GM23338 (cell line): ENCODE results near the gene ZDHHC17.

Experiments
- CREB1 ChIP-seq: fragments of 250-450 bp; sonication (Bioruptor Pico); IDR thresholded peaks from 2 replicates; pipeline ENCODE4 v1.5.0; 2020; ENCODE audit warnings: low read depth, mild to moderate bottlenecking, moderate library complexity
- EZH2 ChIP-seq: fragments of 200-600 bp; sonication (generic); IDR thresholded peaks from one replicate; pipeline ENCODE4 v1.8.0; 2017; ENCODE audit warnings: antibody characterized with exemption, mild to moderate bottlenecking, low read depth; ENCODE audit not compliant: unreplicated experiment
- EZH2phosphoT487 ChIP-seq: fragments of 200-600 bp; sonication (generic); IDR thresholded peaks from one replicate; pipeline ENCODE4 v1.8.1; 2018; ENCODE audit warnings: antibody characterized with exemption; ENCODE audit not compliant: unreplicated experiment
- JUNB ChIP-seq: IDR thresholded peaks from one replicate; pipeline ENCODE4 v1.6.1; 2016; ENCODE audit warnings: antibody characterized with exemption; ENCODE audit not compliant: unreplicated experiment
- NANOG ChIP-seq: IDR thresholded peaks from 2 replicates; pipeline ENCODE4 v1.6.1; 2016; ENCODE audit warnings: antibody characterized with exemption, borderline replicate concordance
- POLR2AphosphoS5 ChIP-seq: IDR thresholded peaks from 2 replicates; pipeline ENCODE4 v1.6.1; 2016; ENCODE audit warnings: antibody characterized with exemption, low read depth
- STAT1 ChIP-seq: IDR thresholded peaks from one replicate; pipeline ENCODE4 v1.6.1; 2016; ENCODE audit warnings: antibody characterized with exemption; ENCODE audit not compliant: unreplicated experiment
- ZNF114 ChIP-seq: fragments of 250-450 bp; sonication (Bioruptor Pico); IDR thresholded peaks from 2 replicates; pipeline ENCODE4 v1.5.0; 2020; ENCODE audit warnings: mild to moderate bottlenecking, moderate library complexity
- ZNF331 ChIP-seq: fragments of 250-450 bp; sonication (Bioruptor Pico); IDR thresholded peaks from 2 replicates; pipeline ENCODE4 v1.5.0; 2020; ENCODE audit warnings: low read depth, mild to moderate bottlenecking, moderate library complexity
- TF ChIP-seq, protein P1 (sequence below), 2 experiments: fragments of 200-600 bp in 1 of 2; sonication (generic) in 1 of 2; conservative IDR thresholded peaks; 2 replicates each; pipeline versions ENCODE4 v1.5.1 to v1.6.1; 2016 to 2017; ENCODE audit warnings: antibody characterized with exemption in 2 of 2, low read depth in 2 of 2, mild to moderate bottlenecking in 2 of 2, moderate library complexity in 1 of 2
- TF ChIP-seq, protein P2 (sequence below): IDR thresholded peaks from one replicate; pipeline ENCODE4 v1.6.1; 2018; ENCODE audit warnings: antibody characterized with exemption; ENCODE audit not compliant: unreplicated experiment
- TF ChIP-seq, protein P3 (sequence below): fragments of 250-450 bp; sonication (Bioruptor Pico); IDR thresholded peaks from 2 replicates; pipeline ENCODE4 v1.5.0; 2020; ENCODE audit warnings: mild to moderate bottlenecking, moderate library complexity

DNA sequence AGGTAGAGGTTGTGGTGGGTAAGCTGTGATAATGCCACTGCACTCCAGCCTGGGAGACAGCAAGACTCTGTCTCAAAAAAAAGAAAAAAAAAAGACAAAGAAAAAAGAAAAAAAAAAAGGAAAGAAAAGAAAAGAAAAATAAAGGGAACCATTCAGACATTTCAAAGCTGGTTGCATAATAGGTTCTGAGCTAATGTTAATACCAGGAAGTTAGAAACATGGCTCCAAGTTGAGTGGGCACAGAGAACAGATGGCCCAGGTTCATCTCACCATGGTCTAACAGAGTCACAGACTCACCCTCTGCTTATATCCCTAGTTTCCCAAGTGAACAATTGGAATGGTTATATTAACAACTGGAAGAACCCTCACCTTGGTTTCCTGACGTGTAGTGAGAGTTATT is 17.4 kb upstream of the ZDHHC17 start:
- TF ChIP-seq, protein P1, sequence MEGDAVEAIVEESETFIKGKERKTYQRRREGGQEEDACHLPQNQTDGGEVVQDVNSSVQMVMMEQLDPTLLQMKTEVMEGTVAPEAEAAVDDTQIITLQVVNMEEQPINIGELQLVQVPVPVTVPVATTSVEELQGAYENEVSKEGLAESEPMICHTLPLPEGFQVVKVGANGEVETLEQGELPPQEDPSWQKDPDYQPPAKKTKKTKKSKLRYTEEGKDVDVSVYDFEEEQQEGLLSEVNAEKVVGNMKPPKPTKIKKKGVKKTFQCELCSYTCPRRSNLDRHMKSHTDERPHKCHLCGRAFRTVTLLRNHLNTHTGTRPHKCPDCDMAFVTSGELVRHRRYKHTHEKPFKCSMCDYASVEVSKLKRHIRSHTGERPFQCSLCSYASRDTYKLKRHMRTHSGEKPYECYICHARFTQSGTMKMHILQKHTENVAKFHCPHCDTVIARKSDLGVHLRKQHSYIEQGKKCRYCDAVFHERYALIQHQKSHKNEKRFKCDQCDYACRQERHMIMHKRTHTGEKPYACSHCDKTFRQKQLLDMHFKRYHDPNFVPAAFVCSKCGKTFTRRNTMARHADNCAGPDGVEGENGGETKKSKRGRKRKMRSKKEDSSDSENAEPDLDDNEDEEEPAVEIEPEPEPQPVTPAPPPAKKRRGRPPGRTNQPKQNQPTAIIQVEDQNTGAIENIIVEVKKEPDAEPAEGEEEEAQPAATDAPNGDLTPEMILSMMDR (conservative IDR thresholded peaks at IDR 0.05; ENCODE audit: low read depth in 2 of 2) = no peak
- TF ChIP-seq POLR2AphosphoS5 (no peak), STAT1 (no peak), EZH2phosphoT487 (no peak), CREB1 (CRISPR knock-in tag) (no peak), EZH2 (no peak), ZNF331 (CRISPR knock-in tag) (no peak), NANOG (no peak), ZNF114 (no peak), JUNB (no peak)
- TF ChIP-seq, protein P2, sequence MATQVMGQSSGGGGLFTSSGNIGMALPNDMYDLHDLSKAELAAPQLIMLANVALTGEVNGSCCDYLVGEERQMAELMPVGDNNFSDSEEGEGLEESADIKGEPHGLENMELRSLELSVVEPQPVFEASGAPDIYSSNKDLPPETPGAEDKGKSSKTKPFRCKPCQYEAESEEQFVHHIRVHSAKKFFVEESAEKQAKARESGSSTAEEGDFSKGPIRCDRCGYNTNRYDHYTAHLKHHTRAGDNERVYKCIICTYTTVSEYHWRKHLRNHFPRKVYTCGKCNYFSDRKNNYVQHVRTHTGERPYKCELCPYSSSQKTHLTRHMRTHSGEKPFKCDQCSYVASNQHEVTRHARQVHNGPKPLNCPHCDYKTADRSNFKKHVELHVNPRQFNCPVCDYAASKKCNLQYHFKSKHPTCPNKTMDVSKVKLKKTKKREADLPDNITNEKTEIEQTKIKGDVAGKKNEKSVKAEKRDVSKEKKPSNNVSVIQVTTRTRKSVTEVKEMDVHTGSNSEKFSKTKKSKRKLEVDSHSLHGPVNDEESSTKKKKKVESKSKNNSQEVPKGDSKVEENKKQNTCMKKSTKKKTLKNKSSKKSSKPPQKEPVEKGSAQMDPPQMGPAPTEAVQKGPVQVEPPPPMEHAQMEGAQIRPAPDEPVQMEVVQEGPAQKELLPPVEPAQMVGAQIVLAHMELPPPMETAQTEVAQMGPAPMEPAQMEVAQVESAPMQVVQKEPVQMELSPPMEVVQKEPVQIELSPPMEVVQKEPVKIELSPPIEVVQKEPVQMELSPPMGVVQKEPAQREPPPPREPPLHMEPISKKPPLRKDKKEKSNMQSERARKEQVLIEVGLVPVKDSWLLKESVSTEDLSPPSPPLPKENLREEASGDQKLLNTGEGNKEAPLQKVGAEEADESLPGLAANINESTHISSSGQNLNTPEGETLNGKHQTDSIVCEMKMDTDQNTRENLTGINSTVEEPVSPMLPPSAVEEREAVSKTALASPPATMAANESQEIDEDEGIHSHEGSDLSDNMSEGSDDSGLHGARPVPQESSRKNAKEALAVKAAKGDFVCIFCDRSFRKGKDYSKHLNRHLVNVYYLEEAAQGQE = no peak
- TF ChIP-seq, protein P3, sequence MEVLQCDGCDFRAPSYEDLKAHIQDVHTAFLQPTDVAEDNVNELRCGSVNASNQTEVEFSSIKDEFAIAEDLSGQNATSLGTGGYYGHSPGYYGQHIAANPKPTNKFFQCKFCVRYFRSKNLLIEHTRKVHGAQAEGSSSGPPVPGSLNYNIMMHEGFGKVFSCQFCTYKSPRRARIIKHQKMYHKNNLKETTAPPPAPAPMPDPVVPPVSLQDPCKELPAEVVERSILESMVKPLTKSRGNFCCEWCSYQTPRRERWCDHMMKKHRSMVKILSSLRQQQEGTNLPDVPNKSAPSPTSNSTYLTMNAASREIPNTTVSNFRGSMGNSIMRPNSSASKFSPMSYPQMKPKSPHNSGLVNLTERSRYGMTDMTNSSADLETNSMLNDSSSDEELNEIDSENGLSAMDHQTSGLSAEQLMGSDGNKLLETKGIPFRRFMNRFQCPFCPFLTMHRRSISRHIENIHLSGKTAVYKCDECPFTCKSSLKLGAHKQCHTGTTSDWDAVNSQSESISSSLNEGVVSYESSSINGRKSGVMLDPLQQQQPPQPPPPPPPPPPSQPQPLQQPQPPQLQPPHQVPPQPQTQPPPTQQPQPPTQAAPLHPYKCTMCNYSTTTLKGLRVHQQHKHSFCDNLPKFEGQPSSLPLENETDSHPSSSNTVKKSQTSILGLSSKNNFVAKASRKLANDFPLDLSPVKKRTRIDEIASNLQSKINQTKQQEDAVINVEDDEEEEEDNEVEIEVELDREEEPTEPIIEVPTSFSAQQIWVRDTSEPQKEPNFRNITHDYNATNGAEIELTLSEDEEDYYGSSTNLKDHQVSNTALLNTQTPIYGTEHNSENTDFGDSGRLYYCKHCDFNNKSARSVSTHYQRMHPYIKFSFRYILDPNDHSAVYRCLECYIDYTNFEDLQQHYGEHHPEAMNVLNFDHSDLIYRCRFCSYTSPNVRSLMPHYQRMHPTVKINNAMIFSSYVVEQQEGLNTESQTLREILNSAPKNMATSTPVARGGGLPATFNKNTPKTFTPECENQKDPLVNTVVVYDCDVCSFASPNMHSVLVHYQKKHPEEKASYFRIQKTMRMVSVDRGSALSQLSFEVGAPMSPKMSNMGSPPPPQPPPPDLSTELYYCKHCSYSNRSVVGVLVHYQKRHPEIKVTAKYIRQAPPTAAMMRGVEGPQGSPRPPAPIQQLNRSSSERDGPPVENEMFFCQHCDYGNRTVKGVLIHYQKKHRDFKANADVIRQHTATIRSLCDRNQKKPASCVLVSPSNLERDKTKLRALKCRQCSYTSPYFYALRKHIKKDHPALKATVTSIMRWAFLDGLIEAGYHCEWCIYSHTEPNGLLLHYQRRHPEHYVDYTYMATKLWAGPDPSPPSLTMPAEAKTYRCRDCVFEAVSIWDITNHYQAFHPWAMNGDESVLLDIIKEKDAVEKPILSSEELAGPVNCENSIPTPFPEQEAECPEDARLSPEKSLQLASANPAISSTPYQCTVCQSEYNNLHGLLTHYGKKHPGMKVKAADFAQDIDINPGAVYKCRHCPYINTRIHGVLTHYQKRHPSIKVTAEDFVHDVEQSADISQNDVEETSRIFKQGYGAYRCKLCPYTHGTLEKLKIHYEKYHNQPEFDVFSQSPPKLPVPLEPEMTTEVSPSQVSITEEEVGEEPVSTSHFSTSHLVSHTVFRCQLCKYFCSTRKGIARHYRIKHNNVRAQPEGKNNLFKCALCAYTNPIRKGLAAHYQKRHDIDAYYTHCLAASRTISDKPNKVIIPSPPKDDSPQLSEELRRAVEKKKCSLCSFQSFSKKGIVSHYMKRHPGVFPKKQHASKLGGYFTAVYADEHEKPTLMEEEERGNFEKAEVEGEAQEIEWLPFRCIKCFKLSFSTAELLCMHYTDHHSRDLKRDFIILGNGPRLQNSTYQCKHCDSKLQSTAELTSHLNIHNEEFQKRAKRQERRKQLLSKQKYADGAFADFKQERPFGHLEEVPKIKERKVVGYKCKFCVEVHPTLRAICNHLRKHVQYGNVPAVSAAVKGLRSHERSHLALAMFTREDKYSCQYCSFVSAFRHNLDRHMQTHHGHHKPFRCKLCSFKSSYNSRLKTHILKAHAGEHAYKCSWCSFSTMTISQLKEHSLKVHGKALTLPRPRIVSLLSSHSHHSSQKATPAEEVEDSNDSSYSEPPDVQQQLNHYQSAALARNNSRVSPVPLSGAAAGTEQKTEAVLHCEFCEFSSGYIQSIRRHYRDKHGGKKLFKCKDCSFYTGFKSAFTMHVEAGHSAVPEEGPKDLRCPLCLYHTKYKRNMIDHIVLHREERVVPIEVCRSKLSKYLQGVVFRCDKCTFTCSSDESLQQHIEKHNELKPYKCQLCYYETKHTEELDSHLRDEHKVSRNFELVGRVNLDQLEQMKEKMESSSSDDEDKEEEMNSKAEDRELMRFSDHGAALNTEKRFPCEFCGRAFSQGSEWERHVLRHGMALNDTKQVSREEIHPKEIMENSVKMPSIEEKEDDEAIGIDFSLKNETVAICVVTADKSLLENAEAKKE (CRISPR knock-in tag) = no peak
